Ovary (tissue), 3 donors: ENCODE results near the gene TBCD.

Experiments used
- CTCF ChIP-seq, 3 donors: fragments of 450-650 bp in 2 of 3; fragments of 200-600 bp in 1 of 3; IDR thresholded peaks; one replicate each; pipeline versions ENCODE4 v1.5.1 to v1.8.0; 2016 to 2022; ENCODE audit warnings: antibody characterized with exemption in 3 of 3, mild to moderate bottlenecking in 1 of 3
- EP300 ChIP-seq: sonication (generic); formaldehyde crosslinking; IDR thresholded peaks from one replicate; pipeline ENCODE4 v1.6.1; 2017; ENCODE audit warnings: antibody characterized with exemption
- POLR2A ChIP-seq: fragments of 450-650 bp; IDR thresholded peaks from one replicate; pipeline ENCODE4 v1.6.1; 2017; ENCODE audit warnings: antibody characterized with exemption, mild to moderate bottlenecking, moderate library complexity
- donor health status: DM: no; HTN: no; CAD: no.

DNA sequence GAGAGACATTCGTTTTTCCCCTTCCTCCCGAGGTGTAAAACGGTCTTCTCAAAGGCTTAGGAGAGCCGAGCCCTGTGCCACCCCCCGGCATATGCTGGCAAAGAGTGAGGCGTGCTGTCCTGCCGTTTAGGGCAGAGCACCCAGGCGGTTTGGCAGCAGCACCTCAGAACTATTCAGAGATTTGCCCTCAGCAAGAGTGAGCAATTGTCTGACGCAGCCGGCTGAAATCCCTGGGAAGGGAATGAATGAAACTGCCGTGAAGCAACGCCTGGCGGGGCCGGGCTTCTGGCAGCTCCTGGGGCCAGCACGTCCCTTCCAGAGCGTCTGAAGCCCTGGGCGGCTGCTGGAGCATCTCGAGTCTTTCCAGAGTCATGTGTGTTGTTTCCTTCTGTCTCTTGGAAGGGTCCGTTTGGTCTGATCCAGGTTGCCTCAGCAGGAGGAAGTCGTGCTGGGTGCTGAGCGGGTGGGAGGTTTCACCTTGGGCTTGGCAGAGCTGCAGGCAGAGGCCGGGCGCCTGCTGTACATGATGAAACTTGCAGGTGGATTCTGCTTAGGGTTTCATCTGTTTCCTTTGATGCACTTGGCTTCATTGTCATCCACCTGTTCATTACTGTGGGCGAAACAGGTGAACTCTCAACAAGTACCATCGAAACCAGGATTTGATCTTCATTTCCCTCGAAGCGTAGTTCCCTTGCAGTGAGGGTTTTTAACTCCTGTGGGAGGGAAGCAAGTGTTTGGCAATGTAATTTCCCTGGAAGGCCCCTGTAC is 35.4 kb downstream of the TBCD start:
- TF ChIP-seq POLR2A, result no peak
- no peak for TF ChIP-seq CTCF (IDR thresholded peaks at IDR 0.05)
- no peak for TF ChIP-seq EP300
